Motor neuron (in vitro differentiated cells): ENCODE results near the gene SEPHS2. TPM values are rescaled to one million over a fixed set of nuclear protein-coding genes. Genes with fewer than 3 reads are reported as not detected.

Experiments
- ATAC-seq, 8 experiments: fragments of 200-7000 bp; cut with Tn5 transposase; replicated peaks in 6 of 8; 2 replicates each; pipeline ENCODE4 v1.8.0; 2021; ENCODE audit warnings: mild to moderate bottlenecking in 8 of 8, moderate library complexity in 8 of 8
- H3K27ac ChIP-seq, 2 donors: fragments of 250-450 bp; sonication (Bioruptor Pico); 2 replicates each; pipeline ENCODE4 v1.9.0; 2021; ENCODE audit warnings: antibody characterized with exemption in 2 of 2, mild to moderate bottlenecking in 2 of 2, moderate library complexity in 1 of 2
- H3K4me1 ChIP-seq, 2 donors: fragments of 250-450 bp; sonication (Bioruptor Pico); replicated peaks in 1 of 2; 2 replicates each; pipeline ENCODE4 v1.6.1; 2021; ENCODE audit warnings: antibody characterized with exemption in 2 of 2, mild to moderate bottlenecking in 2 of 2, moderate library complexity in 1 of 2
- H3K4me3 ChIP-seq, 5 donors: fragments of 250-450 bp; sonication (Bioruptor Pico); 2 replicates each; pipeline ENCODE4 v1.9.0; 2021; ENCODE audit warnings: antibody characterized with exemption in 5 of 5, mild to moderate bottlenecking in 5 of 5, moderate library complexity in 4 of 5
- WGBS, 10 experiments: fragments of 450-650 bp; shearing (Covaris generic); methylation state at CpG; one replicate each; pipeline ENCODE4 v1.0.0; 2022; 5-methylcytosine and 5-hydroxymethylcytosine counted together
- in situ Hi-C, 9 experiments: fragments of 400-800 bp; cut with MboI; loops; one replicate each; pipeline ENCODE4 v1.15.0; 2021; ENCODE audit warnings: low sequenced_read_pairs in 9 of 9, low pct_unique_long_range_greater_than_20kb in 2 of 9; ENCODE audit not compliant: unreplicated experiment in 9 of 9
- total RNA-seq, 8 experiments: library from RNA; unstranded; fragments of 300-600 nt; gene quantifications; 2 replicates each; pipeline versions ENCODE4 v1.2.3 to v1.2.4, GENCODE V29; 2022

The SEPHS2 gene
- total RNA-seq, 8 experiments from 2014 or later: 8.3 to 38.0 (median 17.5) TPM

DNA sequence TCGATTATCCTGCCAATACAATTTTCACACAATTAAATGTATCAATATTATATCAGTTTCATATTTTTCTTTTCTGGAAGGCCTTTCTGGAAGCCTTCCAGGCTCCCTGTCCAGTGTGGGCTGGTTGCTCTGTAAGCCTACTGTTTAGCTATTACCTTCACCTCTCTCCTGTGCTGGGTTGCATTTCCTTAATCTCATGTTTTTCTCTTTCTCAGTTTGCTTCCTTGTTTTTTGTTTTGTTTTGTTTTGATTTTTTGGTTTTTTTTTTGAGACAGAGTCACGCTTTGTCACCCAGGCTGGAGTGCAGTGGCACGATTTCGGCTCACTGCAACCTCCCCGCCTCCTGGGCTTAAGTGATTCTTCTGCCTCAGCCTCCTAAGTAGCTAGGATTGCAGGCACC lies 6.8 kb downstream of the SEPHS2 start:
- in situ Hi-C loops: loop anchor here in 5 of 9 experiments (25.0 kb wide), 1 partner anchor 198 kb away; no protein-coding TSS in a partner anchor
- WGBS, 10 experiments: 23 to 96% (median 80%) methylated on average over 1 to 5 of the region's 5 CpGs; no CpG with 5 or more reads in 1 of the 10 experiments

DNA sequence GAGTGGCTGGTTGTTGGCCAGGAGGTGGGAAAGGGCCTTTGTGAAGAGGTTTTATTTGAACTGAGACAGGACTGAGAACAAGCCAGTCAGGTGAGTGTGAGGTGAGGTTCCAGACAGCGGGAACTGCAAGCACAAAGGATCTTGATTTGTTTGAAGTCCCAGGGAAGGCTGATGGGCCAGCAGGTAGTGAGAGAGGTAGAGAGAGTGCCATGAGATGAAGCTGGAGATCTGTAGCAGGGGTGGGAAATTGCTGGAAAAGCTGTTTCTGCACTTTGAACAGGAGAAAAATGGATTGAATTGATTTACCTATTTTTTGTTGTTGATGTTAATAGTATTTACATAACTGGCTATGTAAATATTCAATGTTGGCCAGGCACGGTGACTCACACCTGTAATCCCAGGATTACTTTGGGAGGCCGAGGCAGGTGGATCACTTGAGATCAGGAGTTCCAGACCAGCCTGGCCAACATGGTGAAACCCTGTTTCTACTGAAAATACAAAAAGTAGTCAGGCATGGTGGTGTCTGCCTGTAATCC lies 8.1 kb downstream of the SEPHS2 start:
- Histone ChIP-seq H3K4me1 (no peaks in the 10 kb centered on the region), H3K4me3 (no peak overlapping the region), H3K27ac (no peak overlapping the region)
- in situ Hi-C loops: loop anchor here in 5 of 9 experiments (25.0 kb wide), 1 partner anchor 200 kb away; no protein-coding TSS in a partner anchor
- 0 to 83% (median 67%) methylated on average over 1 to 3 of the region's 3 CpGs; no CpG with 5 or more reads in 5 of the 10 experiments for WGBS, 10 experiments
- no peak for ATAC-seq

More for the DNA sequence above, 6.8 kb downstream of the SEPHS2 start:
- Histone ChIP-seq H3K4me3 (no peak overlapping the region), H3K4me1 (peaks cover 0 to under 1% of the 10 kb centered on the region in 2 donors), H3K27ac (no peak overlapping the region)
- no peak for ATAC-seq

DNA sequence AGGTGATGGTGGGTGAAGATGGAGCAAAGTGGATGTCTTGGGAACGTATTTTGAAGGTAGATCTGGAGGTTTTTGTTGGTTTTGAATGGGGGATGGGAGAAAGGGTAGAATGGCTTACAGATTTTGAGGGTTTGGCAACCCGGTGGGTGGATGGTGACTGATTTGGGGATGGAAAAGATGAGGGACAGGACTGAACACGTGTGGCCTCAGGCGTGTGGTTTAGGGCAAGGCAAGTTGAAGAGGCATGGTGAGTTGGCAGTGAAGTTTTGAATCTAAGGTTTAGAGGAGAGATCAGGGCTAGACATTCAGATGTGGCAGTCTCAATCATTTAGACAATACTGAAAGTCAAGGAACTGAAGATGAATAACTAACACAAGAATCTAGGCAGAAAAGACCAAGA lies 10.8 kb downstream of the SEPHS2 start:
- Histone ChIP-seq H3K27ac (no peak overlapping the region), H3K4me1 (peaks cover 6 to 8% of the 10 kb centered on the region in 2 donors), H3K4me3 (no peak overlapping the region)
- ATAC-seq: no peak
- 10 to 71% (median 55%) methylated on average over 1 to 4 of the region's 4 CpGs; no CpG with 5 or more reads in 2 of the 10 experiments for WGBS, 10 experiments
- in situ Hi-C loops: loop anchor here in 5 of 9 experiments (25.0 kb wide), 1 partner anchor 202 kb away; no protein-coding TSS in a partner anchor

DNA sequence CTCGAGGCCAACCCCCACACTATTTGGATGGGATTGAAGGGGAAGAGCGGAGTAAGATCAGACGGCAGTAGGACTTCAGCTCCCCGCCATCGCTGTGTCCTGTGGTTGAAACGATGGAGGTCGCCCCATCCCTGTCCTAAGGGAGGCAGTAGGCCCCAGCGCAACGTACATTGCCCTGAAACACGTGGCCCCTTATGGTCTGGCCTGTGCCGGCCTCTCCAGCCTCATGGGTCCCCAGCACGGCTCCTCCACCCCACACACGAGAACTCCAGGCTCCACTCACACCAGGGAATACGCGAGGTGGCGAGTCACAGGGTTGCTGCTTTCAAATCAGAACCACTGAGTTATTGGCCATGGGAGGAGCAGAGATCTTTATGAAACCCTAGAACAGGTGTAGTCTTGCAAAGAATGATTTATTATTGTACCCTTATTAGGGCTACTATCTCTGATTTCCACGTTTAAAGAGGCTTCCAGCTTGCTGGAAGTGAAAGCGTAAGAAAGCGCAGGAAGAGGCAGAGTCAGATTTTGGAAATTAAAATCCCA lies 15.2 kb downstream of the SEPHS2 start:
- in situ Hi-C loops: loop anchor here in 5 of 9 experiments (25.0 kb wide), 1 partner anchor 207 kb away; no protein-coding TSS in a partner anchor
- H3K27ac ChIP-seq: peak overlapping the region; percentile 78 to 79
- WGBS, 10 experiments: 28 to 100% (median 84%) methylated on average over 2 to 12 of the region's 19 CpGs; no CpG with 5 or more reads in 1 of the 10 experiments
- peak; percentile 16 to 72 (median 50) for ATAC-seq
- peaks cover 10 to 16% of the 10 kb centered on the region in 2 donors for H3K4me1 ChIP-seq
- H3K4me3 ChIP-seq: peak overlapping the region; percentile 11 to 70 (median 56)

DNA sequence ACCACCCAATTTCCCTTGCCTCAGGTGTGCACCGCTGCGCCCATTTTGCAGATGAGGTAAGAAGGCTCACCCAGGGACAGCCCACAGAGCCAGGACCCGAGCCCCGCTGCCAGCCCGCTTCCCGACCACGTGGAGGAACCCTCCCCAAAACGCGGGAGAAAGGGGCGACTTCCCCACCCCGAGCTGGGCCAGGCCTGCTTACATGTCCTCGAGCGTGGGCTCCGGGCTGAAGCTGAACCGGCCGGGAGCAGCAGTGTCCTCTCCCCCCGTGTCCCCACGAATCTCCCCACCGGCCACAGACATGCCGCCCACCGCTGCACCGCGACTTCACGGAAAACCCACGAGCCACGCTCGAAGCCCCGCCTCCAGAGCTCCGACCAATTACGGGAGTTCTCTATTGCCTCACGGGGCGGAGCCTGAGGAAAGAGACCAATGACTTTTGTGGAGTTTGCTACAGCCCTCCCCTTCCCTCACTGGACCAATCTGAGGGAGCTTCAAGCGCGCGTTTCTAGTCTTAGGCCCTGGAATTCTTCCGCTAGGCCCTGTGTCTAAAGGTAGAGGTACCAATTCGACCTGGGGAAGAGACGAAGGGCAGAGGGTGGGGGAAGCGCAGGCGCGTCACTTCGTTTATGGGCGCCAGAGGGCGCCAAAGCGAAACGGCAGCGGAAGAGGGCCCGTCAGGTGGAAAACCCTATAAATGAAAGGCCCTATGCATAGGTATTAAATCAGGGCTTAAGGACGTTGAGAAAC lies 15.8 kb downstream of the SEPHS2 start, which contains the start of gene DCTPP1:
Gene DCTPP1, minus strand, starts transcription at position 353 of the 750 bp plus-strand sequence. Its CDS starts 50 bp downstream, at position 303.
- peak; percentile 97 to 99 (median 98) for ATAC-seq
- WGBS, 10 experiments: 0 to 39% (median 0%) methylated on average over 3 to 21 of the region's 49 CpGs; no CpG with 5 or more reads in 5 of the 10 experiments
- peak within 1 kb of the TSS; percentile 78 to 79 for H3K27ac ChIP-seq
- in situ Hi-C loops: loop anchor here in 5 of 9 experiments (25.0 kb wide), 1 partner anchor 207 kb away; no protein-coding TSS in a partner anchor
- H3K4me1 ChIP-seq: peaks cover 10 to 16% of the 10 kb centered on the region in 2 donors
- peak within 1 kb of the TSS; percentile 54 to 70 (median 56) for H3K4me3 ChIP-seq

DNA sequence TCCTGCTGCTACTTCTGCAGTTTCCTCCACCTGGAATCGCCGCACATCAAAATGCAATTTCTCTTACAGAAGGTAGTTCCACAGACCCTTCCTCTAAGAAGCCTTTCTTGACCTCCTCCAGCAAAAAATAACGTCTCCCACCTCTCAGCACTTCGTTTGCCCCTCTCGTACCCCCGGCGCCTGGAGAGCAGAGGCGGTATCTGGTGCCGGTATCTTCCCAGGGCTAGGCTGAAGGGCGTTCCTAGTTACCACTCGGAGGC lies 16.3 kb downstream of the SEPHS2 start:
- WGBS, 10 experiments: 0 to 24% (median 7%) methylated on average over 2 to 8 of the region's 11 CpGs; no CpG with 5 or more reads in 3 of the 10 experiments
- Histone ChIP-seq H3K4me3 (peak overlapping the region; percentile 54 to 70 (median 56)), H3K27ac (no peak overlapping the region), H3K4me1 (peaks cover 10 to 16% of the 10 kb centered on the region in 2 donors)
- in situ Hi-C loops: loop anchor here in 5 of 9 experiments (25.0 kb wide), 1 partner anchor 208 kb away; no protein-coding TSS in a partner anchor
- peak in 2 of 8 experiments; percentile 6 to 20 for ATAC-seq

DNA sequence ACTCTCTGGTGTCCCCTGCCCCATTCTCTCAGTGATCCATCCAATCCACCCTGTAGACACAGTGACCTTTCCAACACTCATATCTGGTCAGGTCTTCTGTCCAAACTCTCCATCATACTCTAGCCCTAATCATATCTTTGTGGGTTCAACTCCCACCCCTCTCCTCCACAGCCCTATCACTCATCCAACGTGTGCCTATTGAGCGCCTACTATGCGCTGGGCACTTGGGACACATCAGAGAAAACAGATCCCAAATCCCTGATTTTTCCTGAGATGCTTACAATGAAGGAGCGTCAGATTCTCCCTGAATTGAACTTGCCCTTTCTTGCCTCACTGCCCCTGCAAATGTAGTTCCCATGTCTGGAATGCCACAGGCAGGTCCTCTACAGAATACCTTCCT lies 17.6 kb downstream of the SEPHS2 start:
- Histone ChIP-seq H3K4me1 (peaks cover 10 to 16% of the 10 kb centered on the region in 2 donors), H3K27ac (no peak overlapping the region), H3K4me3 (no peak overlapping the region)
- 80 to 100% (median 97%) methylated on average over 1 to 4 of the region's 4 CpGs; no CpG with 5 or more reads in 3 of the 10 experiments for WGBS, 10 experiments
- in situ Hi-C loops: loop anchor here in 5 of 9 experiments (25.0 kb wide), 1 partner anchor 209 kb away; no protein-coding TSS in a partner anchor
- no peak for ATAC-seq

DNA sequence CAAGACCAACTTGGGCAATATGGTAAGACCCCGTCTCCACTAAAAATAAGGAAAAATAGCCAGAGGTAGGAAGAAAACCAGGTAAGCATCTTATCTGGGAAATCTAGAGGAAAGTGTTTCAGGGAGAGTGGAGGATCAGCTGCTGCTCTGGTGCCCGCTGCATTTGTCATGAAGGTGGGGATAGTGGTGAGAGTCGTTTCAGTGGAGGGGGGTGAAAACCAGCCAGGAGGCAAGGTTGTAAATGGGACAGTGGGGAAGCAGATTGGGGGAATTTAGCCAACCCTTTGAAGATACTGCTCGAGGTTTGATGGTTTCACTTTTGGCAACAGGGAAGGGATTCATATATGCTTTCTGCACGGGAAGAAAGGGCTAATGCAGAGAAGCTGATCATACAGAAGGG lies 24.7 kb downstream of the SEPHS2 start:
- Histone ChIP-seq H3K27ac (no peak overlapping the region), H3K4me1 (peaks cover 5 to 17% of the 10 kb centered on the region in 2 donors), H3K4me3 (no peak overlapping the region)
- in situ Hi-C loops: loop anchor here in 3 of 9 experiments (25.0 kb wide), 2 partner anchors 309 to 334 kb away; partner anchors contain the start of genes PPP4C (in 2 of the 3), TBX6 (in 2 of the 3), YPEL3 (in 2 of the 3) and GDPD3 (in 1 of the 3)
- 53 to 100% (median 82%) methylated on average over 1 to 5 of the region's 5 CpGs; no CpG with 5 or more reads in 3 of the 10 experiments for WGBS, 10 experiments
- ATAC-seq: no peak

DNA sequence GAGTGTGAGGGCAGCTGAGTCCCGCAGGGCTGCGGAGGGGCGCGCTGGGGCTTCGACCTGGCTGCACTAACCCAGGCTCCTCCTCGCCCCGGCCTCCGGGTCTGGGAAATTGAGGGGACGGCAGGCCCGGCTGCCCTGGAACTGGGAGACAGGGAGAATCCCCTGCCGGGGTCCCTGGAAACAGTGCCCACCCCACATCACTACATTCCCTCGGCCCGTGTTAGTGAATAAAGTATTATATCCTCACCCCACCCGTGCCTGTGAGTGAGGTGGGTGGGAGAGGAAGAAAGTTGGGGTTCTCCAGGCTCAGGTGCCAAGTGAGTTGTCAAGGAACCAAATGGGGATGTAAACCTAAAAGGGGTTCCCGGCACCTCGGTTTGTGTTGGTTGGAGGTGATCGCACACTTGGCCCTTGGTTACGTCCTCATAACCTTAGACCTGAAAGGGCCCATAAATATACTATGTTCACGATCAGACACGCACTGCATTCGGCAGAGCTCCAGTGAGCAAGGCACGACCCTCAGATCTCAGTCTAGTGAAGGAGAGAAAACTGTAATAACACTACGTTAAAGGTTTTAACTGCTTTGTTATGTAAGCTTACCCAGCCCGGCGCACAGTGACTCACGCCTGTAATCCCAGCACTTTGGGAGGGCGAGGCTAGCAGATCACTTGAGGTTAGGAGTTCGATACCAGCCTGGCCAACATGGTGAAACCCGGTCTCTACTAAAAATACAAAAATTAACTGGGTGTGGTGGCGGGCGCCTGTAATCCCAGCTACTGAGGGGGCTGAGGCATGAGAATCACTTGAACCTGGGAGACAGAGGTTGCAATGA lies 27.1 kb downstream of the SEPHS2 start:
- WGBS, 10 experiments: 80 to 100% (median 97%) methylated on average over 2 to 13 of the region's 31 CpGs; no CpG with 5 or more reads in 2 of the 10 experiments
- ATAC-seq: no peak
- in situ Hi-C loops: loop anchor here in 3 of 9 experiments (25.0 kb wide), 2 partner anchors 306 to 331 kb away; partner anchors contain the start of genes PPP4C (in 2 of the 3), TBX6 (in 2 of the 3), YPEL3 (in 2 of the 3) and GDPD3 (in 1 of the 3)
- Histone ChIP-seq H3K4me1 (peaks cover 5 to 21% of the 10 kb centered on the region in 2 donors), H3K4me3 (peak overlapping the region; percentile 33 to 41 (median 40)), H3K27ac (peak overlapping the region; percentile 70 to 83)

DNA sequence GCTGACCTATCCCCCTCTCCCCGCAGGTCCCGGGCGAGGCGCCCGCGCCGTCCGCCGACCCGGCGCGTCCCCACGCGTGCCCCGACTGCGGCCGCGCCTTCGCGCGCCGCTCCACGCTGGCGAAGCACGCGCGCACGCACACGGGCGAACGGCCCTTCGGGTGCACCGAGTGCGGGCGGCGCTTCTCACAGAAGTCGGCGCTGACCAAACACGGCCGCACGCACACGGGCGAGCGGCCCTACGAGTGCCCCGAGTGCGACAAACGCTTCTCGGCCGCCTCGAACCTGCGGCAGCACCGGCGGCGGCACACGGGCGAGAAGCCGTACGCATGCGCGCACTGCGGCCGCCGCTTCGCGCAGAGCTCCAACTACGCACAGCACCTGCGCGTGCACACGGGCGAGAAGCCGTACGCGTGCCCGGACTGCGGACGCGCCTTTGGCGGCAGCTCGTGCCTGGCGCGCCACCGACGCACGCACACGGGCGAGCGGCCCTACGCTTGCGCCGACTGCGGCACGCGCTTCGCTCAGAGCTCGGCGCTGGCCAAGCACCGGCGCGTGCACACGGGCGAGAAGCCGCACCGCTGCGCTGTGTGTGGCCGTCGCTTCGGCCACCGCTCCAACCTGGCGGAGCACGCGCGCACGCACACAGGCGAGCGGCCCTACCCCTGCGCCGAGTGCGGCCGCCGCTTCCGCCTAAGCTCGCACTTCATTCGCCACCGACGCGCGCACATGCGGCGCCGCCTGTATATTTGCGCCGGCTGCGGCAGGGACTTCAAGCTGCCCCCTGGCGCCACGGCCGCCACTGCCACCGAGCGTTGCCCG lies 27.9 kb downstream of the SEPHS2 start:
- peak overlapping the region; percentile 78 to 83 for H3K27ac ChIP-seq

More for the DNA sequence above, 27.9 kb downstream of the SEPHS2 start:
- in situ Hi-C loops: loop anchor here in 3 of 9 experiments (25.0 kb wide), 2 partner anchors 305 to 330 kb away; partner anchors contain the start of genes PPP4C (in 2 of the 3), TBX6 (in 2 of the 3), YPEL3 (in 2 of the 3) and GDPD3 (in 1 of the 3)
- peak overlapping the region; percentile 33 to 41 (median 40) for H3K4me3 ChIP-seq
- peaks cover 5 to 21% of the 10 kb centered on the region in 2 donors for H3K4me1 ChIP-seq
- ATAC-seq: peak; percentile 90 to 96 (median 94)
- 0 to 5% (median 1%) methylated on average over 6 to 33 of the region's 140 CpGs; no CpG with 5 or more reads in 5 of the 10 experiments for WGBS, 10 experiments
